Ureter (tissue), 1 donor: ENCODE measurements around the gene KRT1. TPM values are rescaled to one million over a fixed set of nuclear protein-coding genes. Genes with fewer than 3 reads are reported as not detected.
A peak's percentile ranks its signal among the peaks of the same experiment; 100 is the strongest.

Experiments used
- DNase-seq: peaks from one replicate; pipeline ENCODE4 v3.0.0-alpha.2; 2020; ENCODE audit warnings: low spot score
- total RNA-seq: library from RNA; stranded (reverse); gene quantifications from one replicate; pipeline ENCODE4 v1.2.4, GENCODE V29; 2023
- donor health status: DM: yes; HTN: yes; CAD: no.

The KRT1 gene
- total RNA-seq, 1 donor from 2014 or later: not detected

DNA sequence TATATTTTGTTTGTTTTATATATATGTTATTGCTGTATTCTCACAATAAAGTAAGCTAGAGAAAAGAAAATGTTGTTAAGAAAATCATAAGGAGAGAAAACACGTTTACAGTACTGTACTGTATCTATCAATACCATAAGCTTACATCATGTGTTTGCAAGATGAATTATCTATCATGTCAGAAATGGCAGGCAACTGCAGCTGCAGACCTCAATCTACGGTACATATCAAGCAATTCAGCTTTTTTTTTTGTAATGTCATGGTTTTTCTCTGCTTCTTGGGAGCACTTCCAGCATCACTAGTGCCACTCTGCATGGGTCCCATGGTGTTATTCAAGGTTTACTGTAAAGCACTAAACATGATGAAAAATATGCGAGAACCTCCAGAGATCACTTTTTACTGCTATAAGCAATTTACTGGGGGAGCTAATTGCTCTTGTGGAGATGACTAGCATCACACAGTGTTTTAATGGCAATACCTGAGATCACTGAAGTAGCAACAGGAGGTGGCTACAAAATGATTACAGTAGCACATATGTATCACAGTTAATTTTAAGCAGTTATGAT, 19.2 kb downstream of the KRT1 start:
- DNase-seq: no peak

DNA sequence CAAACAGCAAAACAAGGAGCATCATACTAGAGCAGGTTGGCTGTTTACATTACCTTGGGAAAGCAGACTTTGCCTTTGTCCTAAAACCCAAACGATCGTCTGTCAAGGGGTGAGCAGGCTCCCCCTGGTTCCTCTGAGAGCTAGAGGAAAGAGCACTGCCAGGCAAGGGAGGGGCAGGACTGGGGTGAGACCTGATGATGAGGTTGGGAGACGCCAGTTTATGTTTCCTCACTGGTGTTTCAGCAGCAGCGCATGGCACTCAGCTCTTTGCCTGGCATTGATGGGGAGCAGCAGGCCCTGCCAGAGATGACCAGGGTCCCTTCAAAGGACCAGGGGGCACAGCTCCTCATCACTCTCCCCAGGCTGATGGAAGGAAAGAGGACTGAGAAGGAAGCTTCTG, 20.3 kb downstream of the KRT1 start:
- DNase-seq: no peak

DNA sequence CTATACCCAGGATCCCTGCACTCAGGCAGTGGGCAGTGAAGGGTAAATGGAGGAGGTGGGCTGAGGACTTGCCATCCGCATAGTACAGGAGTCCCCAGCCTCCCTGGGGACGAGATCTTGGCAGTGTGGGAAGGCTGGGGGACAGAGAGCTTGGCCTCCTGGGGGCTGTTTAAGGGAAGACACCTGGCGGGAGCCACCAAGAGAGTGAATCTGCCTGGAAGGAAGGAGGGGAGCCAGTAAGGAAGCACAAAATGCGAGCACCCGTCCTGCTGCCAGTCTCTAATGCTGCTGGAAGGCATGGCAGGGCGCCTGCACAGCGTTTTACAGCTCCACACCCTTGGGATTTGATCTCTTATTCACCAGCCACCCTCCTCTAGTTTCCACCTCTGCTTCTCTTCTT, 20.8 kb downstream of the KRT1 start:
- DNase-seq: no peak

DNA sequence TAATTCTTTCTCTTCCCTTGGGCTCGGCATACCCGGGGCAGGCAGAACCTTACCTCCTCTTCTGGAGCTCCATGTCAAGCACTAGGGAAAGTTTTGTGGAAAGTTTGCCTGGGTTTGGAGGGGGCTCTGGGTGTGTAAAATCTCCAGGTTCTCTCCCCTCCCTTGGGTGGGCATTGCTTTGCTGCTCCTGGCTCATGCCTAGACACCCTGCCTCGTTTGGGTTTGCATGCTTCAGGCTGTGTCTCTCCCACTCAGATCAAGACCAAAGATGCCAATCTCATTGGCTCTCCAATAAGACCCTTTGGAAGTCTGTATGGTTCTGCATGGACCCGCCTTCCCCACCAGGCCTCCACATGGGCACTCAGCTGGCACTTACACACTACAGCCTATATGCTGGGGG, 22.0 kb downstream of the KRT1 start:
- no peak for DNase-seq

DNA sequence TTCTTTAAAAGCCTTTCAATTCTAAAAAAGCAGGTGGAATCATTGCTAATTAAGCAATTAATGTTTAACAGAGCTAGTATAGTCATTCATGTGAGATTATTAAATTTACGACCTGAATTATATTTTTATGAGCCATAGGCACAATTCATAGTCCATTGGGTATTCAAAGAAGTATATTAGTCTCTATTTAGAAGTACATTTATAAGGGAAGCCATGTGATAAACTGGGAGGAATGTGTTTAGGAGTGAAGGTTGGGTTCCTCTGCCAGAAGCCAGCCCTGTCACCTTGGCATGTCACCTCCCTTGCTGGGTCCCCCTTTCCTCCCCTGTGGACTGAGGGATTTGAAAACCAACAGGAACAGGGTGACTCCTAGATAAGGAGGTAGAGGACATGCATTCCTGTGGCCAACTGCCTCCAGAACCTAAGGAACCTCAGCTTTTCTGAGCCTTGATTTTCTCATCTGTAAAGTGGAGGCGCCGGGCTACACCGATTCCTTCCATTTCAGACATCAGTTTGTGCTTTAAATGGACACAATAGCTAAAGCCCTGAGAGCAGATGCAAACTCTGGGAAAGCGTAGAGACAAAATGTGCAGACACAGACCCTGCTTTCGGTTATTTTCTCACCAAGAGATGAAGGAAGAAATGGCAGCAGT, 22.8 kb downstream of the KRT1 start:
- no peak for DNase-seq

DNA sequence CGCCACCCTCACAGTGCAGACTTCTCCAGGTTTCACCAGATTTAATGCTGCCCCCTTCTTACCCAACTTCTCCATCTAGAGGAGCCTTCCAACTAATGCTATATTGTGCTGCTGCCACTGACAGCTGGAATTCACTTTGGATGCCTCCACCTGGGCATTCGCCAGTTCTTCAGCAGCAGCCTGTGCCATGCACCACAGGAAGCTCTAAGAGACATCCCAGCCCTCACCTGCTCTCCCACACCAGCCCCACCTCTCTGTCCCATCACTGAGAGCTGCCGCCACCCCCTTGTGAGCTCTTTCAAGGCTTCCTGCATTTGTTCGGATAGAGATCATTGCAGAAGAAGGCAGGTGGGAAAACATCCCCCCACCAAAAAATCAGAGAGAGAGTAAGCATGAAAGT, 23.6 kb downstream of the KRT1 start:
- DNase-seq: no peak

DNA sequence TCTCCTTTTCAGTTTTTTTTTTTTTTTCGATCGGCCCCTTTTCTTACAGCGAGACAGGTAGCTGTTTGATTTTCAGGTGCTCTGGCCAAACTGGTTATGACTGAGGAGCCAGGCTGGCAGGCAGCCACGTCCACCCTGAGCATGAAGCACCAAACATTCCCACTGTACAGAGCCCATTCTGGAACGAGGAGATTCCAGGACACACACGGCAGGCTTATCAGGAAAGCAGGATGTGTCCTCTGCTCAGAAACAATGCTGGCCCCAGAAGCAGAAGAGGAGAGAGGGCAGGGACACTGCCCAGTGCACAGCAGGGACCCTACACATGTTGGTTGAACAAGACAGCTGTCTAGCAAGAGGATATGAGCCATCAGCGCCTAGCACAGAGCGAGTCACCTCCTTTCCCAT, 24.5 kb downstream of the KRT1 start:
- no peak for DNase-seq

DNA sequence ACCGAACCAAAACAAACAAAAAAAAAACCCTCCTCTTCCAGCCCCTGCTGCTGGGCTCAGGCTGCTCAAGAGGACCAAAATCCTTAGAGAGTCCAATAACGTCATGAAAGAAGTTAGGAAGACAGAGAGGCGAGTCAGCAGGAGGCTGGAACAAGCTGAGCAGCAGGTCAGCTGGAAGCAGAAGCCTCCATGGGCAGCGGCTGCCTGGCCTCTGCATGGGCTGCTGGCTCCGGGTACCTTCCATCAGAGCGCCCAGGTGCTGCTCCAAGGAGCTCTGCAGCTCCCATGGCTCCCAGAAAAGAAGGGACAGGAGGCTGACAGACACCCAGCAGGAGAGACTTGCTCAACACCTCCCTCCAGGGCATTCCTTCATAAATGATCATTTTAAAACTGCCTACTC, 25.0 kb downstream of the KRT1 start:
- no peak for DNase-seq

DNA sequence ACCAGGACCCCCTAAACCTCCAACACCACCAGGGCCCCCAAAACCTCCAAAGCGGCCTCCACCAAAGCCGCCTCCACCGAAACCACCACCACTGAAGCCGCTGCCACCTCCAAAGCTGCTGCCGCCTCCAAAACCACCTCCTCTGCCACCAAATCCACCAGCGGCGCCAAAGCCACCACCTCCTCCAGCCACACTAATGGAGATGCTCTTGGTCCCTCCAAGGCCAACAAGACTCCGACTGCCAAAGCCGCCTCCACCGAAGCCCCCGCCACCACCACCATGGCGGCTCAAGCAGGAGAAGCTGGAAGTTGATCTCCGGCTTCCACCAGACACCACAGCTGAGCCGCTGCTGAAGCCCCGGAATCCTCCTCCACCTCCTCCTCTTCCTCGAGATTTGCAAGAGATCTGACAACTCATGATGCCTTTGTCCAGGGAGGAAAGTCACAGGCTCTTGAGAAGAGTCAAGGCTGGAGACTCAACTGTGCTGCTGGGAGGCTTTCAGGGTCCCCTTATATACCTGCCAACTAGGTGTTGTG, 28.4 kb downstream of the KRT1 start, which contains the start of gene KRT2:
Gene KRT2 (minus strand): TSS at position 486 of the 536 bp plus-strand sequence. CDS start 69 bp downstream, at position 417.
- no peak for DNase-seq

DNA sequence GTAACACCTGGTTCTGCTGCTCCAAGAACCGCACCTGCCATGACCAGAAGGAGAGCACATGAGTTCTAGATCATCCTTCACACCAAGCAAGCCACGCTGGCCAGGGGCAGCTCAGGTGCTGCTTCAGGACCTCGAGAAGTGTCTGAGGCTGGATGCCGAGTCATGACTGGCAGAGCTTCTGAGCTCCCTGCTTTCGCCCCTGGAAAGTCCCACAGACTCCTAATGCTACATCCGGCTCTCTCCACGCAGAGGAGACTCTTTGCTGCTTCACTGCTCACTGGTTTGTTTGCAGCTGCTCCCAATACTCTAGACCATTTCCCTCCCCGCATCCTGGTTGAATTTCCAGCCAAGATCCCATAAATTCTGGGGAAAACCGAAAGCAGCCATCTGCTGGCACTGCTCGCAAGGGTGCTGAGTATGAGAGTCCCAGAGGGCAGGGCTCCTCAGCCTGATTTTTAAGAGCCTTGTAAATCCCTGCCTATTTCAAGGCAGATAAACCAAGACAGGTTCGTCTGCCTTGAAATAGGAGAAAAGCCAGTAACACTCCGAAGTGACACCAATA, 29.6 kb downstream of the KRT1 start:
- DNase-seq: no peak

DNA sequence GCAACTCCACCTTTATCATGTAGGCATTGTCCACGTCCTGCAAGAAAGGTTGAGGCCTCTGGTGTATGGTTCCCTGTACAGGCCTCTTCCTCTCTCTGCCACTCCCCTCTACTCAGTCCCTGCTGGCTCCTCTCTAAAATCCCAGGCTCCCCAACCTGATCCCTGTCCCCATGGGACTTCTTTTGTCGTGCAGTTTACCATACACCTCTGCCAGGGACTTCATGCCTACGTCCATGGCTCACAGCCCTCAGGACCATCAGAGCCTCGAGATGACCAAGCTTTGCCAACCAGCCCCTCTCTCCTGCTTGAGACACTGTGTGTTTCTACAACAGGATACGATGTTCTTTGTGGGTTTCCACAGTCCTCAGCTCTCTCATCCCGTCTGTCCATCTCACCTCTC, 31.1 kb downstream of the KRT1 start:
- no peak for DNase-seq

DNA sequence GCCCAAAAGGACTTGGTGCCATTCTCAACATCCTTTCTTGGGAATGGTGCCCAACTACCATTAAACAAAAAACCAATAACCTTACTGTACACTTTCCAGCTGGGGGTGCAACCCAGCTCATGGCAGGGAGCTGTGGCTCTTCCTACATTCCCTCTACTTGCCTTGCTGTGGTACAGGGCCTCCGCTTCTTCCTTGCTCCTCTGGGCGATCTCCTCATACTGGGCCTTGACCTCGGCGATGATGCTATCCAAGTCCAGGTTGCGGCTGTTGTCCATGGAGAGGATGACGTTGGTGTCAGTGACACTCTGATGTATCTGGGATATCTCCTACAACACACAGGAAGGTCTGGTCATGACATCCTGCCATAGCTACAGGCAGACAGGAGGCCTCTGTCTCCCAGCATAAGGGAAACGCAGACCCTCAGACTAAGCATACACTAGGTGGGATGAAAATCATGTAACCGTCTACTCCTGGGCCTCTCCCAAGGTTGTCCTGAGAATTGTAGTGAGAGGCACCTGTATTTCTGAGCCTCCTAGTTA, 32.1 kb downstream of the KRT1 start:
- no peak for DNase-seq

DNA sequence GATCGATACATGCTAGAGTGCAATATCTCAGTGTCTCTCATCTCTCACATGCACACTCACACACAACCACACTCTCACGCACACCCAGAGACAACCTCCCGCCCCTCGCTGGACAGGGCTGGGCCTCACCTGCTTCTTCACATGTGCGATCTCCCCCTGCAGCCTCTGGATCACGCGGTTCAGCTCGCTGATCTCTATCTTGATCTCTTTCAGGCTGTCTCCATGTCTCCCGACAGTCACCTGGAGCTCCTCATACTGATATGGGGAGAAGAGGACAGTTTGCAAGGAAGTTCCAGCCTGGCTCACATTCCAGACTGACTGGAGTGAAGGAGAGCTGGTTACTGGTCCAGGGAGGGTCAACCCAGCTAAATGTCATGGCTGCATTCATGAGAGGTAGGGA, 32.6 kb downstream of the KRT1 start:
- DNase-seq: no peak

DNA sequence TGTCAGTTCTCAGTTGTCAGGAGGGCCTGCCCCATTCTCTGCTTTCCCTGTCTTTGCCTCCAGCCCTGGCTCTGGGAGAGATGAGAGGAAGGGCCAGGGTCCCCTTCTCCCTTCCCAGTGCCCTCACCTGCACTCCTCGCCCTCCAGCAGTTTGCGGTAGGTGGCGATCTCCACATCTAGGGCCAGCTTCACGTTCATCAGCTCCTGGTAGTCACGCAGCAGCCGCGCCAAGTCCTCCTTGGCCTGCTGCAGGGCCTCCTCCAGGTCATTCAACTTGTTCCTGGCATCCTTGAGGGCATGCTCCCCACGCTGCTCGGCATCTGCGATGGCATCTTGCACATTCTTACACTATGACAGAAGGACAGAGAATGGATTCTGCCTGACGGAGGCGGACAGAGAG, 33.6 kb downstream of the KRT1 start:
- DNase-seq: no peak

DNA sequence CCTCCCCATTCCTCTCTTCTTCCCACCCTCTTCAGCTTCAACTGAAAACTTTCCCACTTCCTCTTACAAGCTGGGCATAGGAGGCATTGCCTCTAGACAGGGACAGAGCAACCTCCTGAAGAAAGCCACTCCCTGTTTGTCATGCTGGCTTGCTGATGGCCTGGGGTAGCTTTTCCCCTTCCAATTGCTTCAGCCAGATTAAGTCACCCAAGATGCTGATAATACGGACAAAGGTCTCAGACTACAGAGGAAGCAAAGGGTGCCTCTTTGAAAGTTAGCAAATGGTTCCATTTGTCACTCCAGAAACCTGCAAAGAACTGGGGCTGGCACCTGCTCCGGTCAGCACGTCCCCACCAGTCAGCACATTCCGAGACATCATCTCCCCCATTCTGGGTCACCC, 34.2 kb downstream of the KRT1 start:
- no peak for DNase-seq

DNA sequence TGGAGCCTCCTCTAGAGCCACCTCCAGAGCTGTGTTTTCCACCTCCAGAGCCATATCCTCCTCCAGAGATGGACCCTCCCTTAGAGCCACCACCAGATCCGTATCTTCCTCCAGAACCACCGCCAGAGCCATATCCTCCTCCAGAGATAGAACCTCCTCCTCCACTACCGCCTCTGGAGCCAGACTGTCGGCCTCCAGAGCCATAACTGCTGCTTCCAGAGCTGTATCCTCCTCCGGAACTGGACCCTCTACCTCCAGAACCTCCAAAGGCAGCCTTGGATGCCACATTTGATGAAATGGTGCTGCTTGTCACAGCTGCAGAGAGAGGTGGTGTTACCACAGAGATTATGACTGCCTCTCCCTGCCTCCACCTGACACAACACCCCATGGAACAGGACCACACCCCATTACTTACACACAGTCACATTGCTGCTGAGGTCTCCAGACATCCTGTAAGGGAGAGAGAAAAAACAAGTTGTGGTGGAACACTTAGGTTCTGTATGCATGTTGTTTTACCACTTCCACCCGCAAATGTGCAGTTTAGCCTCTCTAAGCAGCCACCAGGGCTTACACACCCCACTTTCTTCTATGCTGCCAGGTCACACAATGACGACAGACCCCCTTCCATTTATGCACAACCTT, 35.0 kb downstream of the KRT1 start:
- no peak for DNase-seq

DNA sequence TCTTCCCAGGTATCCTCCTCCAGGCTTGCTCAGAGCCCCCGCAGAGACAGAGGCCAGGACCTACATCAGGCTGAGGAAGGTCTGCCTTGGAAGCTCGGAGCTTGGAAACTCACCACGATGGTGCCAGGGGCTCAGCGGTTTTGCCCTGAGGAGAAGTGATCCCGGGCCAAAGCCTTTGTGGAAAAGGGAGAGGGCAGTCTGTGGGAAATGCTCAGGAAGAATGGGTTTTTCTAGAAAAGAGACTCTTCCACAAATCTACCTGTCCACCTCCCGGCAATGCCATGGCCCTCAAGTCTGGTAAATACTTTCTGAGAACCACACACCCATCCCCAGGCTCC, 36.2 kb downstream of the KRT1 start:
- DNase-seq: no peak

DNA sequence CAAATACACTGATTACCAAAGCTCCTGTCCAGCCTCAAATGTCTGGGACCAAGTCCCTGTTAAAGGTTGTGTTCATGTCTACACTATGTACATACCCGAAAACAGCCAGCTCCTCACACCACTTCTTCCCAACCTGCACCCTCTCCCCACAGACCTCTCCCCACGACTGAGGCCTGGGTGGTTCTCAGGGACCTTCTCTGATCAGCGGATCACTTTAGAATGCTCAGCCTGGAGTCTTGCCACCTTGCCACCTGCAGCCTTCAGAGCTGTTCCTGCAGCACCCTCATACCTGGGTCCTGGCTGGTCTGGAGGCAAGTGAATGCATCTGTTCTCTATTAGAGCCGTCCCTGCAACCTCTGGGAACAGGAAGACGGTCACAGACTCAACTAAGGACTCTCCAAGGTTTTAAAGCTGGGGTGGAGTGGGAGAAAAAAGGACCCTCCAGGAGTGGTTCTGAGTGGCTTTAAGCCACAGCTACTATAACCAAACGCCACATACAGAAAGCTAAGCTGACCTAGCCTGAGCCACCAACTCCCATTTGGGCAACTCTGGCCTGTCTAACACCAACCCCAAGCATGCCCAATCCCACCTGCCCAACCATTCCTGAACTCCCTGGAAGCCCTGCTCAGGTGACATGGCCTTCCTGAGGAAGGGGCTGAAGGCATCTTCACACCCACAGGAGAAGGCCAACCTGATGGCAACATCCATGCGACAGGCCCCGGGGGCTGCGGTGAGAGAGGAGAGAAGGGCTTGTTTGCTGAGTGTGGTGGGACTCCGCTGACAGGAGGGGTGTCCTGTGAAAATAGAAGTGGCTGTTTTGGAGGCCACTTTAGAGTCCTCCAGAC, 36.8 kb downstream of the KRT1 start:
- no peak for DNase-seq

DNA sequence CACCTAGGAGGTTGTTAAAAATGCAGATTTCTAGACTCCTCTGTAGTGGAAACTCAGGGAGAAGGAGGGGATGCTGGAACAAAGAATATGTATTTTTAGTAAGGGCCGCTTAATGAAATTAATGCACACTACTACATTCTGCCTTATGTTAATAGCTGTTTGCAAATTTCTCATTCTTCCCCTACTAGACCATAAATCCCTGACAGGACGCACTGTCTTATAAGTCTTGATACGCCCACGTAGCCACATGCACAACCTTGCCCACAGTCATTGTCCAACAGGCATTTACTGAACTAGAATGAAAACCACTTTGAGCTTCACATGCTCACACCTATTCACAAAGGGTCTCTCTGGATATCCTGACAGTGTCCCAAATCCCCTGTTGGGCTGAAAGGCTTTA, 38.7 kb downstream of the KRT1 start:
- no peak for DNase-seq

DNA sequence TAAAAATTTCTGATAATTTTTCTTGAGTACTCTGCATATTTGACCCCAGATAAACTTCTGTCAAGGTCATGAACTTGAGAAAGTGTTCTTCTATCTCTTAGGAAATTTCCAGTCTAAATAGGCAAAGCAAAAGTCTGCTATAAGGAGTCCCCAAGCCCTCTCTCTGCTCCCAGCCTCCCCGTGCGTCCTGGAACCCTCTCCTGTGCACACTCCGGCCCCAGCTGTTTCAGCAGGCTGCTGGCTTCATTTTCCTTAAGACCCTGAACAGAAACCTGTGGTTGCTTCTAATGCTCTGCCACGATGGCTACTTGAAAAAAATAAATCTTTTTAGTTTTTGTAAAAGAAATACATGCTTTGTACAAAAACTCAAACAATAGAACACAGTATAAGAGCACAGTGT, 42.9 kb downstream of the KRT1 start:
- DNase-seq: peak; percentile 20

DNA sequence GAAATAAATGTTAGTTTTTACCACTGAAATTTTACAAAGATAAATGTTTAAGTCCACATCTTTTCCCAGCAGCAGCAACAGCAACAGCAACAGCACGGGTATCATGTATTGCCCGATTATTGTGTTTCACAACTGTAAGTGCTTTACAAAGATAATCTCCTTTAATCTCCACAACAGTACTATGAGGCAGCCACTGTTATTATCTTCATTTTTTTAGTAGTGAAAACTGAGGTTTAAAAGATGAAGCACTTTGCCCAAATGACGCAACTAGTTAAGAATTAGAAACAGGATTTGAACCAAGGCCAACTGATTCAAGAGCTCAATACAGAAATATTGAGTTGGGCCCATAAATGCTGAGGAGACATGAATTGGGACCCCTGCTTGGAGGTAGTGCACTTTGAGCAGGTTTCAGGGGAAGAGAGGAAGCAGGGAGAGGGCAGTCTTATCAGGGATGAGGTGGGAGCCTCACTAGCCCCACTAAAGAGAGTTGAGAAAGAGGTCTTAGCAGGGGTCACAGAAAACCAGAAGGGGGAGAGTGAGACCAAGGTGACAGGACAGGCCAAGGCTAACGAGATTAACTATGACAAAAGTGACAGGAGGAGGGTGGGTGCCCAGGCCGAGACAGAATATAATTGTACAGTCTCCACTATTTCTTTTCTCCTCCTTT, 43.5 kb downstream of the KRT1 start:
- peak; percentile 14 for DNase-seq
